GM18508 (cell line): ENCODE results near the gene STKLD1.

Experiments used
- ATAC-seq: cut with Tn5 transposase; IDR thresholded peaks from one replicate; pipeline ENCODE4 v1.9.1; 2021; ENCODE audit warnings: moderate number of reproducible peaks; ENCODE audit not compliant: insufficient read depth, unreplicated experiment

The STKLD1 gene

DNA sequence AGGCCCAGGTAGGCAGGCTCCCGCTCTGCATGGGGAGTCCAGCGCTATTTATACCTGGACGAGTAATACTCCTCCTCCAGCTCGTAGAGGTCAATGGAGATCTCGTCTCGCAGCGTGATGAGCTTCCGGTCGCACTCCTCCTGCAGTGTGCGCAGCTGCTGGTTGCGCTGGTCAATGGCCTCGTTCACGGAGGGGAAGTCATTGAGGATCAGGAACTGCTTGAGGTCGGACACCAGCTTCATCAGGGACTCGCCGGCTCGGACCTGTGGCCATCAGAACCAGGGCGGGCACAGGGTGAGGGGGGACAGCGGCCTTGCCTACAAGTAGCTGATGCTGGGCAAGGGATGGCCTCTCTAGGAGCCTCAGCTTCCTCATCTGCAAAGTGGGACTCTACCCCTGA is 32.1 kb upstream of the STKLD1 start:
- ATAC-seq, result no peak

DNA sequence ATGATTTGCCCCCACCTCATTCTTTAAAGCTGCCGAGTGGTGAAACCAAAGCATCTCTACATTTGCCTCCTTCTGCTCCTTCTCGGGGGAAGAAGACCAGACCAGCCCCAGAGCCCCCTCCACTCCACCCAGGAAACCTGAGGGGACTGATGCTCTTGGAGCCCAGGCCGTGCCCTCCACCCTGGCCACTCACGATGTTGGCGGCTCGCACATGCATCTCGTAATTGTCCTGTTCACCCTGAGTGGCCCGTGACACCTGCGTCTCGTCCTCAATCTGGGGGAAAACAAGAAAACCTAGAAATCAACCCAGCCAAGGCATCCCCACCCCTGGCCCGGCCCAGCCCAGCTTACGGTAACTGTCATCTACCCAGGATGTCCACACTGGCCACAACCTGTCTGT is 31.2 kb upstream of the STKLD1 start:
- no peak for ATAC-seq

GRCh38 chr9:133345596-133345995 is 30.6 kb upstream of the STKLD1 start:
- ATAC-seq, result no peak

DNA sequence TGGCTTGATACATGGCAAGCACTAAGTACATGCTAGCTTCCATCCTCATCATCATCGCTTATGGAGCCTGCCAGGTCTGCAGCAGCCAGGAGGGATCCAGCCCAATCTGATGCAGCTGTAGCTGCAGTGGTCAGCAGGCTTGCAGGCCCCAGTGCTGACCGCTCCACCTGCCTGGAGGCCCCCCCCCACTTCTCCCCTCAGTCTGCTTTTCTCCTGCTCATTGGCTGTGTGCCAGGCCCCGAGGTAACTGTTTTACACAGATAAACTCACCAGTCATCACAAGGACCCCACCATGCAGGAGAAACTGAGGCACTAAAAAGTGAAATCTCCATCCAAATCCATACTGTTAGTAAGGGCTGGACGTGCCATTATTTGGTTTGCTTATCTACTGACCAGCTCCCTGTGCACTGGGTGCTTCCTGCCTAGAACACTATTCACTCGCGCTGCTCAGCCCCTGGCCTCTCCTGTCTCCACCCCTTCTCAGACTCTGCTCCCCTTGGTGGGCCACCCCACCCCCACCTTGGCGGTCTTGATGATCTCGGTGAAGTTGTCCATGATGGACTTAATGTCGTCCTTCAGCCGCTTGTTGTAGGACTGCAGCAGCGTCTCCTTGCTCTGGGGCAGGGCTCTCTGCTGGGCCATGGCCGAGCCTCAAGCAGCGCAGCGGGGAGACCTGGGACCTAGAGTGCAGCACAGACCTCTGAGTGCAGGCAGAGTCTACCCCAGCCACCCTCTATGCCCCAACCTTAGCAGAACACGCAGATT is 30.0 kb upstream of the STKLD1 start:
- ATAC-seq, result no peak

GRCh38 chr9:133347515-133347984 is 28.6 kb upstream of the STKLD1 start:
- no peak for ATAC-seq

DNA sequence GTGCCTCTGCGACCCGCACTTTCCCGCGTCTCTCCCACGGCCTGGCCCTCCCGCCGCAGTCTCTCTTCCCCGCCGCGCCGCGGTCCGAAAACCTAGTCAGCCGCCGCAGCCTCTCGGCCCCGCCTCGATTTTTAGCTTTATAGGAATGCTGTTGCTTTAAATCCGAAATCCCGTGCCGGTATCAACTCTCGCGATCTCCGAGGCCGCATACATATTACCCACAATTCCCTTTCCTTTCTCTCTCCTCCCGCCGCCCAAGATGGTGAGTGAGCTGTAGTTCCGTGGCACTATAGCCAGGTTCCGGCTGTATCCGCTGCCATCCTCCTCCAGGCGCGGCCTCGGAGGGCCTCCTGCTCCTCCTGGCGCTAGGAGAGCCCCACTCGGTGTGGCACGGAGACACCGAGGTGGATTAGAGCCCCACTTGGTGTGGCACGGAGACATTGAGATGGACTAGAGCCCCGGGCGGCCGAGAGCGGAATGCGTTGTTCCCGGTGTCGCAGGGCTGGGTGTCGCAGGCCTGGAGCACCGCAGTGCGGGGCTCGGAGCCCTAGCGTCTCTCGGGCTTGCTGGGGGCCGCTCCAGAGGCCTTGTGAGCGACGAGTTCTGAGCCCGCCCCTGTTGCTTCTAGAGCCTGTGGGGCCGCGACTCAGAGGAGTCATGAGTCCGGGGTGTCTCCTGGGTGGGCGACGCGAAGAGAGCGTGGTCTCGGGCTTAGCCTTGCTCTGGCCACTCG is 28.0 kb upstream of the STKLD1 start, which contains the start of the genes MED22 and RPL7A:
TSS of gene MED22 (minus strand) at position 147 of the 733 bp plus-strand sequence. CDS start 1,469 bp downstream, outside the sequence.
TSS of gene RPL7A (plus strand) at position 234 of the 733 bp plus-strand sequence. CDS start at position 260, 26 bp downstream.
- peak; percentile 70 for ATAC-seq

DNA sequence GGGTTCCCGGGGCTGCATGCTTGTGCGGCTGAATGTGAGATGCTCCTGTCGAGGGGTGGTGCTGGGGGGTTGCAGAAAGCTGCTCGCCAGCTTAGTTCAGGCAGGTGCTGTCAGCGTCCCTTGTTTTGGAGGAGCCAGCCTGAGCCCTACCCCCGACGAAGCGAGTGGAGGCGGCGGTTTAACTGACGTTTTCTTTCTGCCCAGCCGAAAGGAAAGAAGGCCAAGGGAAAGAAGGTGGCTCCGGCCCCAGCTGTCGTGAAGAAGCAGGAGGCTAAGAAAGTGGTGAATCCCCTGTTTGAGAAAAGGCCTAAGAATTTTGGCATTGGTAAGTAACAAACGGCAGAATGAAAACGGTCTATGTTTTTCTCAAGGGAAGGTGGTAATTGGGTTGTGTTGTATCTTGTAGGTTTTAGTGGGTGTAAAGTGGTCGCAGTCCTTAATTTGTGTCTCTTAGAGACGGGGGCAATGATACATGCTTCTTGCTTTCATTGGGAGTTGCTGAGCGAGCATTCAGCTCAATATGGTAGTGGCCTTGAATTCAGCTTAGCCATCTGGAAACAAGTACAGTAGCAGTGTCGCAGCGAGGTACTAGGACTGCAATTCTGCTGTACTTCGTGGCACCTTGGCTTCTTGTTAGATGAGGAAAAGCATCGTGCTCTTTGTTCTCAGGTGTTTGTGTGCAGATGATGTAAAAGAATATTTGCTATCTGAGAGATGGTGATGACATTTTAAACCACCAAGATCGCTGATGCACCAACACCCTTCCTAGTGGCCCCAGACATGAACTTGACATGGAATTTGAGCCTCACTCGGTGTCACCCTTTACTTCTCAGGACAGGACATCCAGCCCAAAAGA is 27.2 kb upstream of the STKLD1 start:
- ATAC-seq, result no peak

DNA sequence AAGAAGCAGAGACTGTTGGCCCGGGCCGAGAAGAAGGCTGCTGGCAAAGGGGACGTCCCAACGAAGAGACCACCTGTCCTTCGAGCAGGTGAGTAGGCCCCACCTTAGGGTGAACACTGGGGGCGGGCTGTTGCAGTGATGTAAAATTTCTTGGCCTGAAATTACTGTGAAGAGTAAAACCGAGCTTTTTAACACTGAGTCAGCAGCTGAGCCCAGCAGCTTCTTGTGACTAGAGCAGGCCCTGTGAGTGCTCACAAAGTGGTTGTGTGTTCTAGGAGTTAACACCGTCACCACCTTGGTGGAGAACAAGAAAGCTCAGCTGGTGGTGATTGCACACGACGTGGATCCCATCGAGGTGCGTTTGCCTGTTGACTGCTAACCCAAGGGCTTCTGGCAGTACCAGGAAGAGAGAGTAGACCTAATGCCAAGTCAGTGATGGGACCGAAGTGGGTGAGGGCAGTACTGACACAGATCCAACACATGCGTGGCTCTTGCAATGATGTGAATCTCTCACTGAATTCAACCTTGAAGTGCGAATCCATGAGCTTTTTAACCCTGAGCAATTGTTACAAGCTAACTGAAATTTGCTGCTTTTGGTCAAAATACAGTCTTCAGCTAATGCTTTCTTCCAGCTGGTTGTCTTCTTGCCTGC is 26.1 kb upstream of the STKLD1 start:
- no peak for ATAC-seq

- no peak for ATAC-seq
Observed at GRCh38 chr9:133351526-133351907, 24.6 kb upstream of the STKLD1 start.

DNA sequence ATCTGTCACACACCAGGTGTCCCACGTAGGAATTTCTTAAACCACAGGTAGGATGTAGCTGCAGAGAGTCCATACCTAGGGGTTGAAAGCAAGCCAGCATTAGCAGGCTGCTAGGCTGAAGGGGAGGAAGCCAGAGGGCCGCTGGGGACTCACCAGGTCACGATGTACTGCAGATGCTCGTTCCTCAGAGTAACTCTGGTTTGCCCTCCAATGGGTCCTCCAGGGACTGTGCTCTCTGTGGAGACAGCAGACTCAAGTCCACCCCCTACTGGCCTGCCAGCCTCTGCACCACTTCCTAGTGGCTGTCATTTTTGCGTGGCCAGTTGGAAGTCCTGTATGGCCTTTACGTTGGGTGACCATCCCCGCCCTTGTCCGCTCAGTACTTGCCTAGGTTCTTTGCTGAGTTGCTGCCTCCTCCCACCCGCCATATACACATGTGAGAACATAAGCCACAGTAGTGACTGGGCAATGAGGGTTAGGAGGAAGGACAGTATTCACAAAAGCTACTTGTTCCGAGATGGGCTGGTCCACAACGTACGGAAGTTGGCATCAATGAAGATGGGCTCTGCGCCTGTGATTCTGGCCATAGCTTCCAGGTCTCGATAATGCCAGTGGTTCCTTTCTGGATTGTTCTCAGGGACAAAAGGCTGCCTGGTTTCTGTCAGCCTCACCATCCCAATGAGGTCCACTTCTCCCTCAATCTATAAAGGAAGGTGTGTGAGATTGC is 24.1 kb upstream of the STKLD1 start:
- ATAC-seq, result no peak

- no peak for ATAC-seq
Observed at GRCh38 chr9:133352635-133353340, 23.4 kb upstream of the STKLD1 start.

- no peak for ATAC-seq
Observed at GRCh38 chr9:133353548-133353947, 22.6 kb upstream of the STKLD1 start.

GRCh38 chr9:133354766-133355165 is 21.4 kb upstream of the STKLD1 start:
- ATAC-seq, result no peak

DNA sequence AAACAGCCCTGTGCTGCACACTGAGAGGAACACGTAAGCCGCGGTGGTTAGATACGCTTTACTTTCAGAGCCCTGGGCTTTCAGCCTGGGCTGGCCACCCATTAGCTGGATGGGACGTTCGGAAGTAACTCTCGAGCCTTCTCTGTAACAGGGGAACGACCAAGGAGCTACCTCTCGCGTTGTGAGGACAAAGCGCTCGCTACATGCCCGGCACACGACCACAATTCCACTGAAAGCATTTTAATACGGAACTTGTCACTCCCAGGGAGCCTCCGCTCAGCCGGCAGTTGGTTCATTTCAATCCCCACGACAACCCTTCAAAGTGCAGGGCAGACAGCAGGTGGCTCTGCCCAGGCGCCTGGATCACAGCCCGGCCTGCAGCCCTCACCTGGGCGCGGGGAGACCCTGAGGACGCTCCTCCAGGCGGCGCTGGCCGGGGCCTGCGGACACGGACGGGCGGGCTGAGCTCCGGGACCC is 20.2 kb upstream of the STKLD1 start:
- no peak for ATAC-seq

DNA sequence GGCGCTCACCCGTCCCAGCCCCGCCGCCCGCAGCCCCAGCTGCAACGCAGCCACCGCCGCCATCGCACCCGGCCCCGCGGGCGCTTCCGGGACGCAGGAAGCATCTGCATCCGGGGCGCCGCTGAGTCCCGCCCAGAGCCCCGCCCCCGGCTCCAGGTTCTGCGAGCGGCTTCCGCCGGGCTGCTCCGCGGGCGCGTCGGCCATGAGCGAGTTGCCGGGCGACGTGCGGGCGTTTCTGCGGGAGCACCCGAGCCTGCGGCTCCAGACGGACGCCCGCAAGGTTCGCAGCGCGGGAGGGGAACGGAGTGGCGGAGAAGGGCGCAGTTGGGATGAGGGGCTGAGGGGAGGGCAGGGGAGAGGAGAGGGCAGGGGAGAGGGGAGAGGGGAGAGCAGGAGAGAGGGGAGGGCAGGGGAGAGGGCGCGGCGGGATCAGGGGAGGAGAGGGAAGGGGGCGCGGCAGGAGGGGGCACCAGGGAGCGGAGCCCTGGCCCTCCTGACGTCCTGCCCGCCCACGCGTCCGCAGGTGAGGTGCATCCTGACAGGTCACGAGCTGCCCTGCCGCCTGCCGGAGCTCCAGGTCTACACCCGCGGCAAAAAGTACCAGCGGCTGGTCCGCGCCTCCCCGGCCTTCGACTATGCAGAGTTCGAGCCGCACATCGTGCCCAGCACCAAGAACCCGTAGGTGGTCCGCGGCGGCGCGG is 19.6 kb upstream of the STKLD1 start, which contains the start of the genes SURF1 and SURF2:
TSS of gene SURF1 (minus strand) at position 97 of the 701 bp plus-strand sequence. CDS start at position 63, 34 bp downstream.
TSS of gene SURF2 (plus strand) at position 160 of the 701 bp plus-strand sequence. CDS start at position 203, 43 bp downstream.
- no peak for ATAC-seq

GRCh38 chr9:133357656-133358055 is 18.5 kb upstream of the STKLD1 start:
- ATAC-seq, result no peak

DNA sequence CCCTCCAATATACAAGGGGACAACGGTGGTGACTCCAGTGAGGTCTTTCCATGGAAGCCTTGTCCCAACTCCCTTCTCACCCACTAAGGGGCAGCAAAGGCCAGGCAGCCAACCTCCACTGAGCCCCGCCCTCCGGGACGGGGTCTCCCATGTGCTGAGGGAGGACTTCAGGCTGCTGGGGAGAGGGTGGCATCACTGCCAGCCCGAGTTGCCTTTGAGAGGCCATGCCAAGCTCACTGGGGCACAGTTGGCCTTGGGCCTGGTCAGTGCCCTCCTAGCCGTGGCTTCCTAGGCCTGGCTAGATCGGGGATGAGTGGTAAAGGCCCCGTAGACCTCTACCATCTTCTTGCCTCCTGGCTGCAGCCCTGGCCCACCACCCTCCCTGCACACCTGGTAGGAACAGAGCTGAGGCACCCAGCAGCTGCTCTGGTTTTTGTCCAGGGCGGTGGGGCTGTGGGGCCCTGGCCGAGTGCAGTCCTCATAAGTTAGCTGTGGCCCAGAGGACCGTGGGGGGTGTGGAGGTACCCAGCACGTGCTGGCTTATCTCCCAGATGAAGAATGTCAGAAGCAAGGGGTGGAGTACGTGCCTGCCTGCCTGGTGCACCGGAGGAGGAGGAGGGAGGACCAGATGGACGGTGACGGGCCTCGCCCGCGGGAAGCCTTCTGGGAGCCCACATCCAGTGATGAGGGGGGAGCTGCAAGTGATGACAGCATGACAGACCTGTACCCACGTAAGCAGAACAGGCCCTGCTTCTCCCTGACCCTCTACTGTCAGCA is 16.6 kb upstream of the STKLD1 start:
- ATAC-seq, result no peak
